ENCODE measurements around the gene FKBP9.
"Not testable (repeated sequence)": the region's sequence is repeated elsewhere in the genome, so short reads cannot be mapped to it uniquely, and the experiment has no call there.

Gene FKBP9, protein sequence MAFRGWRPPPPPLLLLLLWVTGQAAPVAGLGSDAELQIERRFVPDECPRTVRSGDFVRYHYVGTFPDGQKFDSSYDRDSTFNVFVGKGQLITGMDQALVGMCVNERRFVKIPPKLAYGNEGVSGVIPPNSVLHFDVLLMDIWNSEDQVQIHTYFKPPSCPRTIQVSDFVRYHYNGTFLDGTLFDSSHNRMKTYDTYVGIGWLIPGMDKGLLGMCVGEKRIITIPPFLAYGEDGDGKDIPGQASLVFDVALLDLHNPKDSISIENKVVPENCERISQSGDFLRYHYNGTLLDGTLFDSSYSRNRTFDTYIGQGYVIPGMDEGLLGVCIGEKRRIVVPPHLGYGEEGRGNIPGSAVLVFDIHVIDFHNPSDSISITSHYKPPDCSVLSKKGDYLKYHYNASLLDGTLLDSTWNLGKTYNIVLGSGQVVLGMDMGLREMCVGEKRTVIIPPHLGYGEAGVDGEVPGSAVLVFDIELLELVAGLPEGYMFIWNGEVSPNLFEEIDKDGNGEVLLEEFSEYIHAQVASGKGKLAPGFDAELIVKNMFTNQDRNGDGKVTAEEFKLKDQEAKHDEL

DNA sequence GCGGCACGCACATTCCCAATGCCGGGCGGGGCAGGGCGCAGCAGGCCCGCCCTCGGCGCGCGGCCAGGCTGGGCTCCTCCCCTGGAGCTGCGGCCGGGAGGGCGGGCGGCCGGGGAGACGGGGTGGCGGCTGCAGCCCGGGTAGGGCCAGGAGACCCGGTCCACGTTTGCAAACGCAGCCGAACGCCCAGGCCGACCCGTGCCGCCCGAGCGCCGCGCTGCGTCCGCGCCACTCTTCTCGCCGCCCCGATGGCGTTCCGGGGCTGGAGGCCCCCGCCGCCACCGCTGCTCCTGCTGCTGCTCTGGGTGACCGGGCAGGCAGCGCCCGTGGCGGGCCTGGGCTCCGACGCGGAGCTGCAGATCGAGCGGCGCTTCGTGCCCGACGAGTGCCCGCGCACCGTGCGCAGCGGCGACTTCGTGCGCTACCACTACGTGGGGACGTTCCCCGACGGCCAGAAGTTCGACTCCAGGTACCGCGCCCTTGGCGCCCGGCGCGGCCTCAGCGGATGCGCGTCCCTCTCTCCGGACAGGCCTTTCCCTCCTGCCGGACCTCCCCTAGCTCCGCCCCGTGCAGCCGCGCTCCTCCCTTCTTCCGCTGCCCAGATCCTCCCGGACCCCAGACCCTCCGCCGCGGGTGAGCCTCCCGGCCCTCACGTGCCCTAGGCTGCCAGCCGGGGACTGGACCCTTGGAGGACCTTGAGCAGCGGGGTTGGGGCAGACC lies at the start of gene FKBP9:
Gene FKBP9, plus strand, starts transcription at position 115 of the 720 bp plus-strand sequence. Its CDS starts 134 bp downstream, at position 249.
- peak; percentile 53 for DNase-seq

DNA sequence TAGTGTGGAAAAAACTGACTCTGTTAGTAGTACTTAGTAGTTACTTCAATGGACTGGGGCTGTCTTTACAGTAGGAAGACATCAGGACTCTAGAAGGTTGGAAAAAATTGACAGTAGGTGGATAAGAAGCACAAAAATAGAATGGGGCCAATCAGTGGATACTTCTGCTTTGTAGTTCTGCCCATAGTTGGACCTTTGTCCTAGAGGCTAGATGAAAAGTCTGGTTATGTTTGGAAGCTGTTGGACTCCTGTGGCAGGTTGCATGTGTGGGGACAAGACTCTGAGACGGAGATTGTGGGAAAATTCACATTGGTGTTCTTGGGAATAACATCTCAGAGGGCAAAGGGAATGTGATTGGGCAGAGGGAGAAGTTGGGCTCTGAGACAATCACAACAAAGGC lies 47.0 kb upstream of the FKBP9 start:
- DNase-seq: no peak

DNA sequence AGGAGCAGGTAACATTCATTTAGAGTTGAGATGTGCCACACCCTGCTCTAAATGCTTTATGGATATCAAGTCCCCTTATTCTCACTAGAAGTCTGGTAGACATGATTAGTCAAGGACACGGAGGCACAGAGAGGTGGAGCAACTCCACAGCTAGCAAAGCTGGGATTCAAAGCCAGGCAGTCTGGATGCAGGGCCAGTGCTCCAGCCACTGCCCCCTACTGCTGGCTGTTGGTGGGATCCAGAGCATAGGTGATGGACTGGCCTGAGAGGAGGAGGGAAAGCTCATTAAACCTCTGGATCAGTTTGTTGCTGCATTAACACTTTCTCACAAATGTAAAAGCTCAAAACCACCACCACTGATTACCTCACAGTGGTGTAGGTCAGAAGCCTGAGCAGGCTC lies 43.1 kb upstream of the FKBP9 start:
- no peak for DNase-seq

DNA sequence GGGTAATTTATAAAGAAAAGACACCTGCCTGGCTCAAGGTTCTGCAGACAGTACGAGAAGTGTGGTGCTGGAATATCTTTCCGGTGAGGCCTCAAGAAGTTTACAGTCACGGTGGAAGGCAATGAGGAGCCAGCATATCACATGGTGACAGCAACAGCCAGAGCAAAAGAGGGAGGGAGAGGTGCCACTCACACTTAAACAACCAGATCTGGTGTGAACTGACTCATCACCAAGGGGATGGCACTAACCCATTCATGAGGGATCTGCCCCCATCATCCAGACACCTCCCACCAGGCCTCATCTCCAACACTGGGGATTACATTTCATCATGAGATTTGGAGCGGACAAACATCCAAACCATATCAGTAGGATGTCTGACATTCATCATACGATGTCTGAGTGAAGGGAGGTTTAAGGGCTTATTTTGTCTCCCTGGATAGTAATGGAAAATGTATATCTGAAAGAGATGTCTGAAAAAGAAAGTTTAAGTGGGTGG lies 42.2 kb upstream of the FKBP9 start:
- DNase-seq: no peak

DNA sequence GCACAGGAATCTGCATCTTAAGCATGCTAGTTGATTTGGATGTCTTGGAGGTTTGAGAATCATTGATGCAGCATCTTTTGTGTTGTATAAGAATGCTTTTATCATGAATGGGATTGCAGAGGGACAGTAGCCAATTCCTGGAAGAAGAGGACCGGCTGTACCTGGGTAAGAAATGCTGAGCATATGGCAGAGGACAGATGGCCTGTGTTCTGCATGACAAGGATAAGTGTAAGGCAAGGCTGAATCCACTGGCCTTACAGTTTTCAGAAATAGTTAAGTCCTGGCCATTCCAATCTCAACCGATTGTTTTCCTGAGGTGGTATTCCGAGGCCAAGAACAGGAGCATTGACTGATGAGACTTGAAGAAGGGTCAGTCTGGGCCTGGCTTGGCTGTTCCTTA lies 41.2 kb upstream of the FKBP9 start:
- no peak for DNase-seq

DNA sequence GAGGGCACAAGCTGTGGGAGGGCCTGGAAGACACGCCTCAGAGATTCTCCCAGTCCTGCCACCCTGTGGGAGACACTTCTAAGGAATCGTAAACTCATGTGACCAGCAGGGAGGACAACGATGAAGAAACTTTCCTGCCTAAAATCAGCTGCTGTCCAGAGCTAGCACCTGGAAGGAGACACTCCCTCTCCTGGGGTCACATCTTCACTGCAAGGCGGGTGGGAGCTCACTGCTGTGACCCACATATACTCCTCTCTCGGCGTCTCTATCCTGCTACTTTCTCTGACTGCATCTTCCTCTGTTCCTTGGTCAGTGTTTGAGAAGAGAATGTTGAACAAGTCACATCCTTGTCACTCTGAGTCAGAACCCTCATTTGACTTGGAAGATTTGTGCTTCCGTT lies 40.2 kb upstream of the FKBP9 start:
- not testable (repeated sequence) for DNase-seq

DNA sequence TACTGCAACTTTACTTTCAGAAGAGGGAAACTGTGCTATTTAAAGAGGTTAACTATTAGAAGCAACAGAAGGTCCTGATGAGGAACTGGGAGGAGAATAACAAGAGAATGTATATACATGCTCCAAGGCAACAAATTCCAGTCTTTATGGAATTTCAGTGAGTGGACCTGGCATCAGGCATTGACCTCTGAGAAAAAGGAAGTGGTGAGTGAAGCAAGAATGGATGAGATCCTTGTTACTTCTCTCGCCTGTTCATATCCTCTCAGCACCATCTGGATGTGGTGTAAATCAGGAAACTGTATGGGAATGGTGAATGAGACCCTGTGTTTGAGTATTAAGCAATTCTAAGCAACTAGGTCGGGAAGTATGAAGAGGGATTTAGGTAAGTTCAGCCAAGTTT lies 35.3 kb upstream of the FKBP9 start:
- DNase-seq: no peak

DNA sequence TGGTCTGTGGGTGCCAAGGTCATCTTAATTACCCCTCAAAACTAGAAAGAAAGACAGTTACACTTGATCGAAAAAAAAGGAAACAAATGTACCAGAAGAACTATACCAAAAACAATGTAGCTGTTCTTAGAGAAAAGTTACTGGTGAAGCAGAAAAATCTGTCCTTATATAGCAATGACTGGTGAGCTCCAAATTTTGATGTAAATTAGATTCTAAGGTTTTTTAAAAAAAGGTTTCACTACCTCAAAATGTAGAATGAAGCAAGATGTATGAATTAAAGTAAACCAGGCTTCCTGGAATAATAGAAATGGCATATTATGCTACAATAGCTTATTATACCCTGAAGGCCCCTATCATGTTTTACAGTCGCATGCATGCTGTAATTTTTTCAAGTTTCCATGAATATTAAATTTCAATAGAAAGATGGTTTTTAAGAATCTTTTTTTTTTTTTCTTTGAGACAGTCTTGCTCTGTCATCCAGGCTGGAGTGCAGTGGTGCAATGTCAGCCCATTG lies 28.4 kb upstream of the FKBP9 start:
- no peak for DNase-seq

DNA sequence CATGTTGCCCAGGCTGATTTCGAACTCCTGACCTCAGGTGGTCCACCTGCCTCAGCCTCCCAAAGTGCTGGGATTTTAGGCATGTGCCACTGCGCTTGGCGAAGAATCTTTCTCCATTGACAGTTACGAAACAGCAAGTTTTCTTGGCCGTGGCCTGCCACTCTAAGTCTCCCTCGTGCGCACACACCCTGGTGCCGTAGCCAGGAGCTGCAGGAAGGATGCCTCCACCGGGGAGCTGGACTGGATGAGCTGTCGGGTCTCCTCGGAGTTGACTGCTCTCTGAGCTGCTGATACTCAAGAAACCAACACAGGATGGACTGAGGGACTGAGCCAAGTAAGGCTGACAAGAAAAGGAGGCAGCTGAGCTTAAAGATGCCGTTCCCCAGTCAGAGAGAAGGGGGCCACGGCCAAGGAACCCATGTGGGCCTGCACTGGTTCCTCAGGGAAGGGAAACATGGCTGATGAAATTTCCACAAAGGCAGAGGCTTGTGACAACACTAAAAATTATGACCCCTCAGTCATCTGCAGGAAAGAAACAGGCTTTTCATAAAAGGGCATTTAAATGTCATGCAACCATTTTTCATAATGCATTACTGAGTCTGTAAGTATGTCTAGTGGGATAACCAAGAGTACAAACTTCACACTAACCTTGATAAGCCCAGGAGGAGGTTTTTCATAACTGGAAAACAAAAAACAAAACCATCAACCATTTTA lies 27.7 kb upstream of the FKBP9 start:
- DNase-seq: no peak

DNA sequence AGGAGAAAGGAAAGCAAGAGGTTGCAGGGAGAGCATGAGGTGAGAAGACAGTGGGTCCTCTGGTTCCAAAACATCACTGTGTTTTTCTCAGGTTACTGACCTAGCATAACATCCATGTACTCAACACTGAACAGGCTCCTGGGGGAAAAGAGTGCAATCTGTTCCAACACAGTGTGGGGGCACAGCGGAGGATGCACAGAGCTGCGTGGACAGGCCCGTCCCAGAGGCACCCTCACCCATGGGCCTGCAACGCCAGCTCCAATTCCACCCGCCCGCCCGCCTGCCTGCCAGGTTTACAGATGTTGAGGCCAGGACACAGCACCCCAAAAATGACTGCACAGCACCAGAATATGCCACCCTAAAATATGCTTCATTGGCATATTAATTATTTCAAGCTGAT lies 26.9 kb upstream of the FKBP9 start:
- no peak for DNase-seq

DNA sequence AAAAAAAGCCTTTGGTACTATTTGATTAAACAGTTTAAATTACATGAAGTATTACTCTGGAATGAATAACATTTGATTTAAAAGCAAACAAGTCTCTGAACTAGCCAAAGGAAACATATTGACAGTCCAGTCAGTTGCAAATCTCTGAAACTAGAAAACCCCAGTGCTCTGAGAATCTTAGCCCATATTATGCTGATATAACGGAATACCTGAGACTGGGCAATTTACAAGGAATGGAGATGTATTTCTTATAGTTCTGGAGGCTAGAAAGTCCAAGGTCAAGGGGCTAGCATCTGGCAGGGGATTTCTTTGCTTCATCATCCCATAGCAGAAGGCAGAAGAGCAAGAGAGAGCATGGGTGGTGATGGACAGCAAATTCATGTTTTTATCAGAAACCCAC lies 21.7 kb upstream of the FKBP9 start:
- no peak for DNase-seq

DNA sequence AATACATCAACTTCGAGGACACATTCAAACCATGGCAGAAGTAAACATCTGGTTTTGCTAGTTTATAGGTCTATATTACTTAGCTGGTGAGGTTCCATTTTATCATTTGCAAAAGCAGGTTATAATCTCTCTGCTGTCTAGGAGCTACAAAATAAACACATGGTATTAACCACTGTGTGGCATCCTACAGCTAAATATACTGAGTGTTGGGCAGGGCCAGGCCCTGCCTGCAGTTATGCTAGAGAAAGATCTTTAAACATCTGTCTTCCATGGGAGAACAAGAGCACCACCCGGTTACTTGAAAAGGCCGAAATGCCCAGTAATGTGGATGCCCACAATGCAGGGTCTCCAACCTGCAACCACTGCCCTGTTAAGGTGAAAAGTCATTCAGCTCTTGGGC lies 20.6 kb upstream of the FKBP9 start:
- no peak for DNase-seq

DNA sequence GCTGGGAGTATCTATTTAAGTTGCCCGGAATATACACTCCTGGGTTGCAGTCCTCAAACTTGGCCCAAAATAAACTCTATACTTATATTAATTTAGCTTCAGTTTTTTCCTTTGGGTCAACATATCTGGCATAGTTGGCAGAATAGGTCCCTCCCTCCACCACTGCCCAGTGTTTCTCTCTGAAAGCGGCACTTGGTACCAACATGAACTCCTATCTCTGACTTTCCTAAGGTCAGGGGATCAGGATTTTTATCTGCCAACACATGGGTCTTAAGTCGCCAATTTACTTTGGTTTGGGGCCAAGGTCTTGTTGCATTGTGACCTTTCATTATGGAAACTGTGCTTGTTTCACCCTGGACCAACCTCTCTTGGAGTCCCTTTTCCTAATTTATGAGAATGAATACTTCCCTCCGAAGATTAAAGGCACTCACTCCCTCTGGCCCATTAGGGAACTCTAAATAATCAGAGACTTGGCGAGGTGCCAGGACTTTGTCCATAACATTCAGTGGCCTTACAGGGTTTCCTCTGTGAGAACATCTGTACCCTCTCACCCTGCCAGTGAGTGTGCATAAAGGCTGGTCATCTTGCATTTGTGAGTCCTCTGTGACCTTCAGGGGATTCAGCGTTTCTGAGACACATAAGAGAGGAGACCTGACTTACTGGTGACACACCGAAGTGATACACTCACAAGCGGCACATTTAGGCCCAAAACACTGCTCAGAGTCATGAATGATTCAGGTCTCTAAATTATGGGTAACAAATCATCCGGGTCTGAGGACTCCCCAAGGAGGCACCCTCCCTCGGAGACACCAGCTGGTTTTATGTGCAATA lies 19.7 kb upstream of the FKBP9 start:
- peak; percentile 42 for DNase-seq

DNA sequence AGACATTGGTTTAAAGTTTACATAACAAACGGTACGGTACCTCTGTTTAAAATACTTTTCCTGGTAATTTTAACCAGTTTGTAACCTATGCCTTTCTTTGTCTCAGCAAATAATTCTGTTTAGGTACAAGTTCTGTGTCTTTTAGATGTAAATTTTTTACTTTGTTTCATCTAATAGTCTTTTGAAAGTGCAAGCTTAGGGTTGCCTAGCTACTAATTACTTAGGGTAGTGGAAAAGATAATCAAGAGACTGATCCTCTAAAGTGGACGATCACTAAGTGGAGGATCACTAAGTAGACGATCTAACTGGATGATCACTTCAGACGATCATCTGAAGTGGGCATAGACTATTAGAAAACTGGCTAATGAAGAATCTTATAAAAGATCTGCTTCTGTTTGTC lies 16.1 kb upstream of the FKBP9 start:
- DNase-seq: no peak

DNA sequence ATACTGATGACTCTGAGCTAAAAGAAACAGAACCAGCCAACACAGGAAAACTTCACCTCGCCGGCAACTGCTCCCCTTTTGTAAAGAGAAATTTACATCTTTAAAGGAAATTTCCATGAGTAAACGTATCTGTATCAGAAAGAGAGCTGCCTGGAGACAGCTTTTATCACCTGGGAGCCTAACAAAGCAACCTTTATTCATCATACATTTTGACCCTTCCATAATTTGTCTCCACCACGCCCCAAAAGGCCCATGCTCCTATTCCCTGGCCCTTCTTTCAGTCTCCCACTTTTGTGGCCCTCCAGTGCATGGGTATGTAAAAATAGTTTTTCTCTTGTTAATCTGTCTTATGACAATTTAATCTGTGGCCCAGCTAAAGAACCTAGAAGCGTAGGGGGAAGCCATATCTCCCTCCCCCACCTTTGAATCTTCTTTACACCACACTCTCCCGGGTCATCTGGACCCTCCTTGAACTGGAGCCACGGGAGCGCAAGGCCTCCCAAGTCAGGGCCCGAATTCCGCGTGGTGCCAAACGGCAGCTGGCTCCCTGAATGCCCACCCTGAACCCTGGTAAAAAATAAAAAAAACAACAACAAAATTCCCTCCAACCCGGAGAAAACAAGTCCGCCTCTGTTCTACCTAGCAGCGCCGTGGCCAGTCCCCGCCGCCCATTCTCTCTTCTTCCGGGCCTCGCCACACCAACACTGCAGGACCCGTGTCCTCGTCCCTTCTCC lies 15.4 kb upstream of the FKBP9 start:
- no peak for DNase-seq

DNA sequence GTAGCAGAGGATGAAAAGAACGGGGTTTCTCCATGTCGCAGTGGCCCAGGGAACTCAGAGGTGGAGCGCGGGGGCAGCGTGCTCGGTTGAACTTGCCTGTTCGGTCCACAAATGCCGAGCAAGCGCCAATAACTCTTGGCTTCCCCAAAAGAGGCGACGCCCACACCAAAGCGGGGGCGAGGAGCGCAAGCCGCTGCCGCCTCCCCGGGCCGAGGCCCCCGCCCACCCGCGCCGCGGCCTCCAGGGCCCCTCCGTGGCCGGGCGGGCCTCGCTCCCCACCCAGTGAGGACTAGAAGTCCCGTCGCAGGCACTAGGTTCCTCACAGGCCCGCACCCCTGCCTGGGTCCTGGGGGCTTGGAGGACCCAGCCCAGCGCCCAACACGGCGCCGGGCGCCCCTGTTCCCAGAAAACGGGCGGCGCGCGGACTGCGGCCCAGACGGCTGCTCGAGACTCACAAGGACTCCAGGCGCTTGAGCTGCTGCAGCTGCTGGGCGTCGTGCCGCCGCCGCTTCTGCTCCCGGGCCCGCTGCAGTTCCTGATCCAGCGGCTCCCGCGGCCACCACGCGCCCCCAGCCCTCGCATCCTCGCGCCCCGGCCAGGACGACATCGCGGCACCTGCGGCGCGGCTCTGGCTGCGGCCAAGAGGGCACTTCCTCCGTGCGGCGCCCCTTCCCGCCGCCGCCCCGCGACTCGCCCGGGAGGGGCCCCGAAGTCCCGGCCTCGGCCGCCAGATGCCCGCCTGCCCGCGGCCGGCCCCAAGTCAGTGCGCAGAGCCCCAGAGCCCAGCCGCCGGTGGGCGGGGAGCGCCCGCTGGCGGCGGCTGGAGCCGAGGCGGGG lies 14.6 kb upstream of the FKBP9 start:
- DNase-seq: peak; percentile 72

DNA sequence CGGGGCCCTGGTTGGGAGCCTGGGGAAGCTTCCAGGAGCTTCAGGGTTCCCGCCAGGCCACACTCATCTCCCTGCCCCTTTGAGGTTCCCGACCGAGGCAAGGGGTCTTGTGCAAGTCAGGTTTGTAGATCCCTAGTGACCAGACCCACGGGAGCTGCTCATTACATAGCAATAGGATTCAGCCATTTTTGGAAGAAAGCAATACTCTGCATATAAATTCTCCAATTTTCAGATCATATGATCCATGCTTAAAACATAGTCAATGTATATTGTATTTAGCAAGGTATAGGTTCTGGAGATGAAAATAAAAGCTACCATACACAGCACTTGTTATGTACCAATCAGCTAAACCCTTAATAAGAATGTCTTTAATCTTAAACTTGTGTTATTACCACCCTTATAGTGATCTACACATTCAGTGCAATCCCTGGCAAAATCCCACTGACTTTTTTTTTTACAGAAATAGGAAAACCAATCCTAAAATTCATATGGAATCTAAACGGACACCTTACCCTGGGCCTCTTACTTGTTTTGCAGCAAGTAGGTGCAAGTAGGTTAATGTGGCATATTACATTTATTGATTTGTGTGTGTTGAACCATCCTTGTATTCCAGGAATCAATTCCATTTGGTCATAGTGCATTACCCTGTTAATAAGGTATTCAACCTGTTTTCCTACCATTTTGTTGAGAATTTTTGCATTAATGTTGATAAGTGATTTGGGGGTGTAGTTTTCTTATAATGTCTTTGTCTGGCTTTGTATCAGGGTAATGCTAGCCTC lies 13.8 kb upstream of the FKBP9 start:
- DNase-seq: no peak

DNA sequence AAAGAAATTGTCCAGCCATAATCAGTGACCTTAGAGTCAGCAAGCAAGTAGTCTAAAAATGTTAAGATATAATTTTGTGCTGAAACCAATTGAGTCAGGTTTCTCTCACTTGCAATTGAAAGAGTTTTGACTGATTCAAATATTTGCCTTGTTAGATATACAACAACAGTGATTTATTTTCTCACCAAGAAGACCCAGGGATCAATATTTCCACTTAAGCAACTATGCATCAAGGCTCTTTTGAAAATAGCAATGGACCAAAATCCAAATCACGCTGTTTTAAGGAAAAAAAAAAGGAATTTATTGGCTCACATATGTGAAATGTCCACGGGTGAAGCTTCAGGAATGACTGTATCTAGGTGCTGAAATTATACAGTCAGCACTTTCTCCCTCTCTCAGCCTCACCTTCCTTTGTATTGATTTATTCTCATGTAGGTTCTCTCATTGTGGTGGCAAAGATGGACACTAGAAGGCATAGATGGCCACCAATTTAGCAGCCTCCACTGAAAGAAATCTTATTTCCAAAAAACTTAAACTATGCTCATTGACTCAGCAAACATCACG lies 9.7 kb upstream of the FKBP9 start:
- DNase-seq: no peak

DNA sequence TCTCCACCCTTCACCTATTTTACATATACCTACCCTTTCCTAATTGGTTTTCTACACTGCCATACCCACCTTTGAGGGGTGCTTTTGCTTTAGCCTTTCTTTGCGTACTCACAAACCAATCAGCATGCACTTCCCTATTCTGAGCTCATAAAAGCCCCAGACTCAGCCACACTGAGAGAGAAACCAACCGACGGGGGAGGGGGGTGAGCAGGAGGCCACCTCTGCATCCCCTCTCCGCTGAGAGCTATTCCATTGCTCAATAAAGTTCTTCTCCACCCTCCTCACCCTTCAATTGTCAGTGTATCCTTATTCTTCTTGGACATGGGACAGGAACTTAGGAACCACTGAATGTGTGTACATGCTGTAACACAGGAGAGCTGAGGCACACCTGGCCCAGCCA lies 9.0 kb upstream of the FKBP9 start:
- DNase-seq: no peak
